ENCODE results near the gene SYNPO.

The SYNPO gene

DNA sequence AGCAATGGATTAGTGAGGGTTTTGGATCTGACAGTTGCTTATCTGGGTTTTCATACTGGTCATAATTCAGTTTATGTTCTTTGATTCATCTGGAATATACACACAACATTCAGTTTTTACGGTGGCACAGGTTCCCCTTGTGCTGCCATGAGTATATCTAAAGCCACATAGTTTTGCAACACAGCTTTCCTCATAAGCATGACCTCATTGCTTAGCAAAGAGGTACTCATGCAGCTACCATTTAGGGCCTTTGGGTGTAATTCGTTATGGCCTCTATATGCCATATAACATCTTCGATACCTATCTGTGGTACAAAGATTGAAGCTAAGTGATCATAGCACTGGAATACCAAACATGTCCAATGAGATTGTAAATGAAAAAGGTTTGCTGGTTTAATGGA is 63.3 kb downstream of the SYNPO start:
- CTCF ChIA-PET, result interaction anchor here (0.7 to 2.9 kb wide), 3 partner anchors 12 to 144 kb away, joined by 3 to 7 read pairs (median 3); no protein-coding TSS in a partner anchor
- no peak overlapping the region for H3K4me3 ChIP-seq (ENCODE audit: low read depth, low read length)
- TF ChIP-seq, protein P1, sequence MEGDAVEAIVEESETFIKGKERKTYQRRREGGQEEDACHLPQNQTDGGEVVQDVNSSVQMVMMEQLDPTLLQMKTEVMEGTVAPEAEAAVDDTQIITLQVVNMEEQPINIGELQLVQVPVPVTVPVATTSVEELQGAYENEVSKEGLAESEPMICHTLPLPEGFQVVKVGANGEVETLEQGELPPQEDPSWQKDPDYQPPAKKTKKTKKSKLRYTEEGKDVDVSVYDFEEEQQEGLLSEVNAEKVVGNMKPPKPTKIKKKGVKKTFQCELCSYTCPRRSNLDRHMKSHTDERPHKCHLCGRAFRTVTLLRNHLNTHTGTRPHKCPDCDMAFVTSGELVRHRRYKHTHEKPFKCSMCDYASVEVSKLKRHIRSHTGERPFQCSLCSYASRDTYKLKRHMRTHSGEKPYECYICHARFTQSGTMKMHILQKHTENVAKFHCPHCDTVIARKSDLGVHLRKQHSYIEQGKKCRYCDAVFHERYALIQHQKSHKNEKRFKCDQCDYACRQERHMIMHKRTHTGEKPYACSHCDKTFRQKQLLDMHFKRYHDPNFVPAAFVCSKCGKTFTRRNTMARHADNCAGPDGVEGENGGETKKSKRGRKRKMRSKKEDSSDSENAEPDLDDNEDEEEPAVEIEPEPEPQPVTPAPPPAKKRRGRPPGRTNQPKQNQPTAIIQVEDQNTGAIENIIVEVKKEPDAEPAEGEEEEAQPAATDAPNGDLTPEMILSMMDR (IDR thresholded peaks at IDR 0.05; ENCODE audit: insufficient read depth, low read length, missing control alignments), result no peak
- DNase-seq (ENCODE audit: low read depth, low spot score), result no peak
- POLR2A ChIA-PET, result no interaction called here

DNA sequence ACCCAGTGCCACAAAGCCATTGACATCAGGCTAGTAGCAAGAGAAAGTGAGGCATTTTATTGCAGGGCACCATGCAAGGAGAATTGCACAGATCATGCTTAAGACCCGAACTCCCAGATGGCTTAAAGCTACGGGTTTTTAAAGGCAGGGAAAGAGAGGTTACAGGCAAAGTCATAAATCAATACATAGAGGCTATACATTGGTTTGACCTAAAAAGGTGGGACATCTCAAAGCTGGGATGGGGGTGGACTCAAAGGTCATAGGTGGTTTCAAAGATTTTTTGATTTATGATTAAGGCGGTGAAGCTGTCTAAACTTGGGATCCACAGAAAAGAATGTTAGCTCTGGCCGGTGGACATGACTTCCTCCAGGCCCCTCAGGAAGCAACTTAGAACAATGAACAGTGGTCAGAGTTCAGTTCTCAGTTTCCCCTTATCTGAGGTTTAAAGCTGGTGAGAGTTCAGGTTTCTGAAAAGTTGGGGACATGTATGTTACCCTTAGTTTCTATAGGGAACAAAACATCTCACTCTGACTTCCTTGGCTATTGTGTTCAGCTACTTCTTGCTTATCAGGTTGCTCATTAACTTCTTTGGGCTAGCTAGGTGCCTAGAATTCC is 66.4 kb downstream of the SYNPO start:
- ChIA-PET POLR2A (no interaction called here), CTCF (interaction anchor here (0.9 to 1.3 kb wide), 3 partner anchors 13 to 144 kb away, joined by 3 to 4 read pairs (median 3); no protein-coding TSS in a partner anchor)
- DNase-seq (ENCODE audit: low read depth, low spot score), result no peak
- TF ChIP-seq, protein P1 (IDR thresholded peaks at IDR 0.05; ENCODE audit: insufficient read depth, low read length, missing control alignments), result no peak
- H3K4me3 ChIP-seq (ENCODE audit: low read depth, low read length), result no peak overlapping the region
